Measurements from ENCODE around the gene XPNPEP3. TPM values are rescaled to one million over a fixed set of nuclear protein-coding genes. Genes with fewer than 3 reads are reported as not detected.

XPNPEP3 gene
- total and polyA plus RNA-seq, 2 donors from 2014 or later = 4.6 to 22.5 TPM

GRCh38 chr22:40857309-40857855 is 434 bp downstream of the XPNPEP3 start:
- FAIRE-seq = no peak
- Histone ChIP-seq H3K9me3 (ENCODE audit: control insufficient read depth in 2 of 3, insufficient read depth in 1 of 3, low read length in 3 of 3) (no peaks in the 10 kb centered on the region), H3K27me3 (ENCODE audit: control insufficient read depth, insufficient read depth, low read length) (no peaks in the 10 kb centered on the region), H3K4me1 (ENCODE audit: control insufficient read depth in 2 of 3, insufficient read depth in 2 of 3, low read depth in 1 of 3, low read length in 3 of 3) (peaks cover 8 to 22% (median 10%) of the 10 kb centered on the region in 3 donors), H3K9ac (ENCODE audit: low read length in 3 of 3) (peak overlapping the region; percentile 93 to 99 (median 96)), H3K36me3 (ENCODE audit: control insufficient read depth in 2 of 3, insufficient read depth in 3 of 3, low read length in 3 of 3) (peaks cover 0 to 6% (median 2%) of the 10 kb centered on the region in 3 donors), H3K4me3 (ENCODE audit: low read length in 3 of 3) (peak overlapping the region; percentile 91 to 98 (median 96)), H3K27ac (ENCODE audit: low read depth in 2 of 2, low read length in 2 of 2) (peak overlapping the region; percentile 98 to 100)
- intact Hi-C loops (cut with DNase I) = no loop called here
- no peak for DNase-seq
- no peak for TF ChIP-seq CTCF (IDR thresholded peaks at IDR 0.05; ENCODE audit: borderline replicate concordance, extremely low read depth, insufficient read depth)

- intact Hi-C loops (cut with DNase I) = no loop called here
- FAIRE-seq (no peak), DNase-seq (no peak)
- Histone ChIP-seq H3K36me3 (ENCODE audit: control insufficient read depth in 2 of 3, insufficient read depth in 3 of 3, low read length in 3 of 3) (peaks cover 0 to 6% (median 2%) of the 10 kb centered on the region in 3 donors), H3K9me3 (ENCODE audit: control insufficient read depth in 2 of 3, insufficient read depth in 1 of 3, low read length in 3 of 3) (no peaks in the 10 kb centered on the region), H3K27me3 (ENCODE audit: control insufficient read depth, insufficient read depth, low read length) (no peaks in the 10 kb centered on the region), H3K4me3 (ENCODE audit: low read length in 3 of 3) (no peak within 1 kb of the TSS), H3K4me1 (ENCODE audit: control insufficient read depth in 2 of 3, insufficient read depth in 2 of 3, low read depth in 1 of 3, low read length in 3 of 3) (peaks cover 0 to 4% (median 0%) of the 10 kb centered on the region in 3 donors), H3K9ac (ENCODE audit: low read length in 3 of 3) (no peak within 1 kb of the TSS), H3K27ac (ENCODE audit: low read depth in 2 of 2, low read length in 2 of 2) (no peak within 1 kb of the TSS)
- TF ChIP-seq CTCF (IDR thresholded peaks at IDR 0.05; ENCODE audit: borderline replicate concordance, extremely low read depth, insufficient read depth) = no peak
Measured at GRCh38 chr22:40862013-40862412, 5.1 kb downstream of the XPNPEP3 start, which contains the start of gene DNAJB7. DNAJB7 (minus strand) TSS chr22:40862113; CDS start chr22:40861994, 119 bp downstream.

GRCh38 chr22:40862537-40862936 is 5.6 kb downstream of the XPNPEP3 start:
- H3K36me3 ChIP-seq (ENCODE audit: control insufficient read depth in 2 of 3, insufficient read depth in 3 of 3, low read length in 3 of 3) = peaks cover 0 to 6% (median 2%) of the 10 kb centered on the region in 3 donors
- no peaks in the 10 kb centered on the region for H3K27me3 ChIP-seq (ENCODE audit: control insufficient read depth, insufficient read depth, low read length)
- H3K9me3 ChIP-seq (ENCODE audit: control insufficient read depth in 2 of 3, insufficient read depth in 1 of 3, low read length in 3 of 3) = no peaks in the 10 kb centered on the region
- H3K4me1 ChIP-seq (ENCODE audit: control insufficient read depth in 2 of 3, insufficient read depth in 2 of 3, low read depth in 1 of 3, low read length in 3 of 3) = peaks cover 0 to 4% (median 0%) of the 10 kb centered on the region in 3 donors
- TF ChIP-seq CTCF (IDR thresholded peaks at IDR 0.05; ENCODE audit: borderline replicate concordance, extremely low read depth, insufficient read depth) = no peak
- DNase-seq (no peak), FAIRE-seq (no peak)
- intact Hi-C loops (cut with DNase I) = no loop called here
- no peak overlapping the region for H3K9ac ChIP-seq (ENCODE audit: low read length in 3 of 3)
- H3K27ac ChIP-seq (ENCODE audit: low read depth in 2 of 2, low read length in 2 of 2) = no peak overlapping the region
- H3K4me3 ChIP-seq (ENCODE audit: low read length in 3 of 3) = no peak overlapping the region

Measured in kidney (tissue), 14 donors.